DMS 273 (cell line): ENCODE results near the gene ZBP1.

Experiments
- DNase-seq: peaks from one replicate; lab custom pipeline; 2025; ENCODE audit not compliant: unreplicated experiment; lab: John Stamatoyannopoulos, UW

ZBP1 gene

GRCh38 chr20:57601737-57602136 is 18.5 kb downstream of the ZBP1 start:
- no peak for DNase-seq

- no peak for DNase-seq
Observed at GRCh38 chr20:57601211-57601570, 19.0 kb downstream of the ZBP1 start.

GRCh38 chr20:57600320-57601210 is 19.7 kb downstream of the ZBP1 start:
- DNase-seq = no peak

- no peak for DNase-seq
Observed at GRCh38 chr20:57598491-57598890, 21.7 kb downstream of the ZBP1 start.

GRCh38 chr20:57598060-57598459 is 22.2 kb downstream of the ZBP1 start:
- DNase-seq = no peak

GRCh38 chr20:57596998-57597939 is 23.0 kb downstream of the ZBP1 start:
- DNase-seq = peak; percentile 84

GRCh38 chr20:57596358-57596757 is 23.9 kb downstream of the ZBP1 start:
- no peak for DNase-seq

- DNase-seq = no peak
Observed at GRCh38 chr20:57595041-57596030, 24.9 kb downstream of the ZBP1 start.

GRCh38 chr20:57594092-57594951 is 25.9 kb downstream of the ZBP1 start:
- peak; percentile 66 for DNase-seq

- DNase-seq = peak; percentile 36
Observed at GRCh38 chr20:57593134-57593886, 26.9 kb downstream of the ZBP1 start.

GRCh38 chr20:57592263-57593092 is 27.7 kb downstream of the ZBP1 start:
- DNase-seq = no peak

- no peak for DNase-seq
Observed at GRCh38 chr20:57591289-57592229, 28.7 kb downstream of the ZBP1 start.

GRCh38 chr20:57590485-57591288 is 29.5 kb downstream of the ZBP1 start:
- DNase-seq = no peak

GRCh38 chr20:57589728-57590484 is 30.3 kb downstream of the ZBP1 start:
- no peak for DNase-seq

- DNase-seq = no peak
Observed at GRCh38 chr20:57589123-57589727, 31.0 kb downstream of the ZBP1 start.
